GM18520 (cell line): ENCODE measurements around the gene RUNX2.

Source experiments
- ATAC-seq: cut with Tn5 transposase; IDR thresholded peaks from one replicate; pipeline ENCODE4 v1.9.1; 2021; ENCODE audit not compliant: unreplicated experiment

Gene RUNX2

DNA sequence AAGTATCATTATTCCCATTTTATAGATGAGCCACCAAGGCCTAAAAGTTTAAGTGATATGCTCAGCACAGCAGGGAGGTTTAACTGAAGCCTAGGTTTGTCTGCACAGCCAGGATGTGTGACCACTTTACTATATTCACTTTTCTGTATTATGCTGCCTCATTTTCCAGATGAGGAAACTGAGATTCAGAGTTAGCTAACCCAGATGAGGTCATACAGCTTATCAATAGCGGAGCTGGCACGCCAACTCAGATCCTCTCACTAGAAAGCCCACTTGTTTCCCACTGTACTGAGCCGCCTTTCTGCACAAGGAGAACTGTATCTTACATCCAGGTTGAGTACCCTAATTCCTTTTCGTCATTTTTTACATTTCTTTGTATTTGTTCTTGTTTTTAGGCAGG is 181.3 kb downstream of the RUNX2 start:
- ATAC-seq: no peak

DNA sequence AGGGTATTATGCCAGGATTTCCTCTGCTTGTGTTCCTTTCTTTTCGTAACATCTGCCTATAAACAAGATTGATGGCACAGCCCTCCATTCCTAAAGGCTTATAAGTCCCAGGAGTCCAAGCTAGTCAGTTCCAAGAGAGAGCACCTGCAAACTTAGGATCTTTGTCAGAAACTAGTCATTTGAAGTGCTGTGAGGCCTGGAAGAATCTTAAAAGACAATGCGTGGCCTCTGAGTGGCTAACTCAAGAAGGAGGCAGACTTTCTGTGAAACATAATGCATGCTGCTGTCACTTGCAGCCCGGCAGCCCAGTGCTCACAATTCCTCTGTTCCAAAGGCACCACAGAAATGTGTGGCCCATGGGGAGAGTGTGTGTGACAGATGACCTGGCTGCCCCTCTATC is 184.6 kb downstream of the RUNX2 start:
- ATAC-seq: no peak

DNA sequence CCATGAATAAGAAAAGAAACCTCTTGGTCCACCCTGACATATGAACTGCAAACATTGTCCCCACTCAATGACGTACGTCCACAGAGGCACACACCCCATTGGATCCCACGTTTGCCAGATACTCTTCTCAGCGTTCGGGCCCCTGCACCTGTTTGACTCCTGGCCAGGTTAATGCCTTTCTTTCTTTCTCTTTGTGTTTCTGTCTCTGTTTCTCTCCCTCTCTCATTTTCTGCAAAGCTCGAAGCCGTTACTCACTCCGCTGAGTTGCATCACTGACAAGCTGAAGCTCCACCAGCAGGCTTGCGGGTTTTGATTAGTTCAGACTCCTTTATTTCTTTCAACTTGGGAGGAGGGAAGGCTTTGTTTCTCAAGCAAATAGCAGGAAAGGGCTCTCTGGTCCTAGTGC is 185.1 kb downstream of the RUNX2 start:
- no peak for ATAC-seq

DNA sequence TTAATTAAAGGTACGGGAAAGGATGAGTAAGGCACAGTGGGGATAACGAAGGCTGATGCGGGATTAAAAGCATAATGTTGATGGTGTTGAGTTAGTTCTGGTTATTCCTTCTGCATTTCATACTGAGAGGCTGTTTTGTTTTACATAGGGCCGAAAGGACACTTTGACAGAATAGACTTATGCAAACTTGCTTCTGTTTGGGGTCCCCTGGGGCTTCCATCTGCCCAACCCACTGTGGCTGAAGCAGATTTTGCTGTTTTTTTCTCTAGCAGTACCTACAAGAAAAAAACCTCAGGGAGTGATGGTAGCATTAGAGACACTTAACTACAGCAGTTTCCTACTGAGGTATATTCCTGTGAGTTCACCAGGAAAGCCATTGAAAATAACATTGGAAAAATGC is 185.7 kb downstream of the RUNX2 start:
- ATAC-seq: no peak

DNA sequence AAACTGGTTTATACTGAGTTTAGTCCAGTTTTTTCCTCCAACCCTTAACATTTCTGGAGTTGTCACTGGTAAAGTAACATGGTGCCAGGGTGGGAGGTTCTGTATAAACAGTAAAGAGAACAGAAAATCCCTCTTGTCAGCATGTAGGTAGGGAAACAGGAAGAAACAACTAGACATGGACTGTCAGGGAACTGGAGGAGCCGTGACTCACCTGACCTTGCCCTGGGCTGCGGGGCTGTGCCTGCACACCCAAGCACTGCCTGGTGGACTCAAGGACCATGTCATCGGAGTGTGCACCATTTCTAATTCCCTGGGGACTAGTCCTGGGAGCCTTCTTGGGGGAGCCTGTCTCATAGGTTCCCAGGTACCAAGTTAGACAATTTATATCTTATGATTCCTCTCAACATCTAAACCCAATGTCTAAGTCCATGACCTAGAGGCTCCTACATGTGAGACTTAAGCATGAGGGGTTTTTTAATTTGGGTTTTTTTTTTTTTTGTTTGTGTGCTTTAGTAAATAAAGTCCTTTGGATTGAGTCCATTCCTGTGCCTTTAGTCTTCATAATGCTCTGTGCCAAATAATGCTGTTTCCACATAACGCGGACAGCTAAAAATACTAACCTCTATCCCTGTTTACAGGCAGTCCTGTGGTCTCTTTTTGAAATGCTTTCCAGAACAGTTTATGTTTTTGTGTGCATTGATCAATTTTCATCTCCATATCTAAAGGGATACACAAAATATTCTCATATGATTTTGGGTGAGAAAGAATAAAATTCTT is 186.5 kb downstream of the RUNX2 start:
- ATAC-seq: no peak

DNA sequence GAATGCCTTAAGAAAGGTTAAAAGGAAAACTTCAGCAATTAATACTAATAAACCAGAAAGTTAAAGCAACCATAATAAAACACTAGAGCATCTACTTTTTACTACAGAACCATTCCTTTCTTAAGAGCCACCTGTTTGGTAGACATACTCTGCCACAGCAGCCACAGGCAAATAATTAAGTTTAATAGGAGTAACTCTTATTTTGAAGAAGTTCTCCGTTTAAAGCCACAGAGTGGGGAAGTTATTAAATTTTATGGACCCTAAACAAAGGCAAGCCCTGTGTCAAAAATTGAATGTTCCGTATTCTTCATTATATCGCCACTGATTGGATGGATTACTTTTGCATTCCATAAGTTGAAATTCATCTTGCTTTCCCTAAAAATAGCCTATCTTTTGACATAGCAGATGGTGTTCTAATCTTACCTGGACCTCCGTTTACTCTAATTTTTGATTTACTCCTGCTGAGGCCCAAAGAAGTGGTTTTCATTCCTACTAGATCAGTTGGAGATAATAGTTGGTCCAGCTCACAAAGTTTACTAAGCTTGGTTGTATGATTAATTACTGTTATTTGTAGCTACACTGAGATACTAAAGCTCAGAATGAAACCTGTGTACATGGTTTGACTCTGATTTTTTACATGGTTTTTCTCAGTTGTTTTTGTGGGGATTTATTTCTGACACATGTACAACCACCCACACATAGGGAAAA is 190.0 kb downstream of the RUNX2 start:
- ATAC-seq: no peak

DNA sequence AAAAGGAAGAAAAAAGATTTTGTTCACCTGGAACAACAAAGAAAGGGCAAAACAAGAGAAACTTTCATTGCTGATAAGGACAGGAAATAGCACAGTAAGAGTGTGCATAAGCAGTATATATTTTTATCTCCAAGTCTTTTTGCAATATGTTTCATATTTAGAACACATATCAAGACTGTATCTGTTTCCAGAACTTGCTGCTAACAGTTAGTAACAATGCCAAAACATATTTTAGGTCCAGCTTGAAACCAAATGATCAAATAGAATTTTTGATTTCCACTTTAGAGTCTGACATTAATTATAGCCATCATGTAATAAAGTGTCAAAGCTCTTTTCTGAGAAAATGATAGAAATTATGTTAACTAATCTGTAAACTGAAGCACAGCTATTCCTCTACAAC is 193.1 kb downstream of the RUNX2 start:
- no peak for ATAC-seq

DNA sequence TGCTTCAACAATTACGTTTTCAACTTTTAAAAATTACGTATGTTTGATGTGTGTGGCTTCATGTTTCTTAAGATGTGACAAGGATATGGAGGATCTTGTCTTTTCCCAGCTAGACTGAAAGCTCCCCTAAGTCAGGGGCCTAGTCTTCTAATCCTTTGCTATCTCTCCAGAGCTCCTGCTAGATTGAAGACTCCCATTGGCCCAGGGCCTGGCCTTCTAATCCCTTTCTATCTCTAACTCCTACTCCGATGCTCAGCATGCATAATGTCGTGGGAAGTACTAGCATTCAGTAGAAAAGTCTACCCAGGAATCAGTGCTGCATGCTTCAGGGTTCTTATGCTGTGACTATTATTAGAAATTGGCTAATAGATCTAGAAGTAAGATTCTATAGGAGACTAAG is 194.4 kb downstream of the RUNX2 start:
- no peak for ATAC-seq

DNA sequence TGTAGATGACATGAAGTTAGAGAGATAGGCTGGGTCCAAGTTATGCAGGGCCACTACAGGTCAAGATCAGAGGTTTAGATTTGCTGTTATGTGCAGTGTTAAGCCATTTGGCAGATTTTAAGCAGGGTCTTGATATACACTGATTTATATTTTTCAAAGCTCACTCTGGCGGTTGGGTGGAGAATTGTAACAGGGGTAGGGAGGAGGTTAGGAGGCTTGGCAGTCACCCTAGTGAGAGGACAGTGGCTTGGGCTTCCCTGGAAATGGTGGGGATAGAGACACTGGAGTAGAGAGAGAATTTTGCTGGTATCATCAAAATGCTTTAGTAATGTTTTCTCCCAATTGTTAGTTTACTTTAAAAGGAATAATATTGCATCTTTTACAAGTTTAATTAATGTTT is 199.1 kb downstream of the RUNX2 start:
- ATAC-seq: no peak

DNA sequence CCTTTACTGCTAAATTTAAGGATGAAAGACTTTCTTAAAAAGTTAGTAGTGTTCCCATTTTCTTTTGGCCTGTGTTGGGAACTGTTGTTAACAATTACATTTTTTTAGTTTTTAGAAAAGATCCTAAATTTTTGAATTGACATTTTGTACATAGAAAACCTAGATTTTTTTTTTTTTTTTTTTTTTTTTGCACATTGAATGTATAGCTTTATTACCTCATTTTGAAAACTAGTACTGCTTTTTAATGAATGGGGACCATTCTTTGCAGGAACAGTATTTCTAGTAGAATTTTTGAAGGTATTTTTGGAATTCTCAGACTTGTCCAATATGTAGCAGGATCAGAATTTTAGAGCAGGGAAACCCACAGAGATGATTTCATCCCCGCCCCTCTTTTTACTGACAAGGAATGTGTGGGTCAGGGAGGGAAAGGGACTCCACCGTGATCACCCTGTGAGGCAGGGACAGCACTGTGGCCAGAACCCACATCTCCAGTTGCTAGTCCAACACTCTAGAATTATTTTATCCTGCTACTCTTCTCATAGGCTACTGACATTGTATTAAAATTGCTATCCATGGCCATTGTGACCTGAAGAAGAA is 204.0 kb downstream of the RUNX2 start:
- no peak for ATAC-seq

DNA sequence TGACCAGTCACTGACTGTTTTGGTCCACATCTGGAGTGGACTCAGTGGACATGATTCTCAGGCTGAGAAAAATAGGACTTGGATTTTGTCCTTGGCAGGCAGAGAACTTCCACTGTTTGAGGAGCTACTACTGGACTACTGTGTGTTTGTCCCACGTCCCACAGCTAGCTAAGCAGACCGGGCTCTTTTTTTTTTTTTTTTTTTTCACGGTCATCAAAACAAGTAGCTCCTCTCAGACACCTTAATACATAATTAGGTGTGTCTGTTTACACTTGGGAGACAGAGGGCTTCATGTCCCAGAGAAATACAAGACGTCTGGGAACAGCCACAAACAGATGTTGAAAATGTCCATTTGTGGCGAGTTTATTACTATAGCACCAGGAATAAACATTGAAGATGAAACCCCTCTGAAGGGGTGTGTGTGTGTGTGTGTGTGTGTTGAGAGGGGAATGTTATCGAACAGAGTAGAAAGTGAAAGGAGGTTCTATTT is 204.6 kb downstream of the RUNX2 start:
- no peak for ATAC-seq

DNA sequence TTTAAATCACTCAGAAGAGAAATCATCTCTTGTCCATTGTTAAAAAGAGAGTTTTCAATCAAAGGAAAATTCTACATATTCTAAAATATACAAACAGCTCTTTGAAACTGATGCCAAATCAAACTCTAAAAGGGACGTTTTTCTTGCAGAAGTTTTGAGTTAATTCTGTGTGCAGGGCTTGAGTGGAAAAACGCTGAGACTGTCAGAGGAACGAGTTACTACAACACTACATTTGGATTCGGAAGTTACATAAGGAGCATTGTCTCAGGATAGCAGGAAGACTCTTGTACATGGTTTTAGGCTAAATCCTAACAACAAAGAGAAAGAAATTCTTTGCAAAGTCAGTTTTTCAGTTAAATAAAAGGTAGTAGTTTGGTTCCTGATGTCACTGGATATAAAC is 205.3 kb downstream of the RUNX2 start:
- no peak for ATAC-seq

DNA sequence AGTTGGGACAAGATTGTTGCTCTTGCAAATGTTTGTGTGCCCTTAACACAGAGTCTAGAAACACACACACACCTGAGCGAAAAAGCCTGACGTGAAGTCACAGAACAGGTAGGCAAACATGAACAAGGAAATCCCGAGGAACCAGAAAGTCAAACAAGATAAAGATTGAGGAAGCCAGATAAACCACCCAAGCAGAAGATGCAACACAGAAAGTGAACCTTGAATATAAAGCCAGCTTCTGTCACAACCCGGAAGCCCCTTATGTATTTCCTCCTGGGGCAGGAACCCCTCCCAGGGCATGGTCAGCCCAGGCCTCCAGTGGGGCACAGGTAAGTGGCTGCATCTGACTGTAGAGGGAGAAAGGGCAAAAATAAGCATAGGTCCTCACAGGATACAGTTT is 207.8 kb downstream of the RUNX2 start:
- ATAC-seq: no peak

DNA sequence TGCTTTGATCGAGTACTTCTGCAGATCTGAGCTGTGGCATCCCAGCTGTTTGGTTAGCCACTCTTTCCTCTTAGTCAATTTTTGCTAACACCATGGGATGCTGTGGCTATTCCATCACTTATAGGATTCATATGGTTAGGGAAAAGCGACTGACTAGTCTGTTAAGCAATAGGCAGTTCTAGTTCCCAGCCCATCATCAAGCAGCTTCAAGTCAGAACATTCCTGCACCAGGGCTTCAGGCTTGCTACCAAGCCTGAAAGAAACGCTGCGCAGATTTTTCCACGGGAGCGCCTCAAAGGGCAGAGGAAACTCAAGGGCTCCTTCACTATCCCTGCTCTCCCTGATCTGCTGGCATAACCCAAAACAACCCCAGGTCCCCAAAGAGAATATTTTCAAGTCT is 209.4 kb downstream of the RUNX2 start:
- no peak for ATAC-seq

DNA sequence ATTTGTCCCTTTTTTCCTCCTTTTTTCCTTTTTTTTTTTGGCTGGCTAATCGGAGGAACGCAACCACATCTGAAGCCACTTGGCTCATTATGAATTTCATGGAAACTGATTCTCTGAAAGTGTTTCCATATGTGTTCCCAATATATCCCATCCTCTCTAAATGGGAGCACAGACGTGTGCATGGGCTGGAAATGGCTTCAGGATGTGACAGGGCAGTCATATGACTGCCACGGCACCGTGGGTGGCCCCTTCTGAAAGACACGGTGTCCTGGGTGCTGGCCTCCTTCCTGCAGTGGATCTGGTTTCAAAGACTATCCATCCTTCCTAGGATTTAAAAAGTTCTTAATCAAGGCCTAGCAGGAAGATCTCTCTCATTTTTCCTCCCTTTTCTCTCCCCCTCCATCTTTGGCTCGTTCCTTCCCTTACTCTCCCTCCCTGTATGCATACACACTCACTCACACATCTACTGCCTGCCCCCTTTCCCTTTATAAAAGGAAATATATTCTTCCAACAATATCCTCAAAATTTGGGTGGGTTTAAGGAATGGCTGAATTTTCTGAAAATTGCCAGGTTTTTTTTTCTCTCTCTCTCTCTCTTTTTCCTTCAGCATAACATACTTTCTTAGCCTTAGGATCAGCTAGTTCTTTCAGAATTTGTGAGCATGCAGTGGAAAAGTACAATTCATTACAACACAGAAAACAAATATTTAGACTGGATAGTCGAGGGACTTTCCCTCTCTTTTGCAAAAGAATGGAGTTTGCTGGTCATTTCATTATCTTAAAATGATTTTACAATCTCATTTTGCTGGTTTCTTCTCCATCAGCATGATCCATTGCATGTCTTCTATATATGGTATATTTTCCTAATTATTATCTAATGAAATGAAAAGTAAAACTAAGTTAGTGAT is 210.8 kb downstream of the RUNX2 start:
- no peak for ATAC-seq

DNA sequence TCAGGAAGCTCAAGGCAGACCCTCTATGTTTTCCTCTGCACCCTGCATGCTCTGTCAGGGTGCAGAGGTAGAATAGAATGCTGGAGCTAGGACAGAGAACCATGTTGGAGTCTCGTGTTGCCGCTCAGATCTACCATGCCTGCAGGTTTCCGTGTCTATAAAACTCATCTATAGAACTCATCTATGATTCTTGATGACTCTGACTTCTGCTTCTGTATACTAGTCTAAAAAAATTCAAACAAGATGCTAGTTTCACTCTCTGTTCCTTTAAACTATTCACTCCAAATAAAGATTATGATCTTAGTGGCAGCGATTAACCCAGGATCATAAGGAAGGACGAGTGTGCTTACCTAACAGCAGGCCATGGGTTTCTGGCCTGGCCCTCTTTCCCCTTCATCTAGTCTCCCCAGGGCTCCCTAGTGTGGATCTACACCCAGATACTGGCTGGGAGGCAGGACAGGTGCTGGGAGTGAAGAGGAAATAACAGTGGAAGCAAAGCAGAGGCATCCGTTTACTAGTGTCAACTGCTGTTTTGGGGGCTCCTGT is 212.3 kb downstream of the RUNX2 start:
- no peak for ATAC-seq

DNA sequence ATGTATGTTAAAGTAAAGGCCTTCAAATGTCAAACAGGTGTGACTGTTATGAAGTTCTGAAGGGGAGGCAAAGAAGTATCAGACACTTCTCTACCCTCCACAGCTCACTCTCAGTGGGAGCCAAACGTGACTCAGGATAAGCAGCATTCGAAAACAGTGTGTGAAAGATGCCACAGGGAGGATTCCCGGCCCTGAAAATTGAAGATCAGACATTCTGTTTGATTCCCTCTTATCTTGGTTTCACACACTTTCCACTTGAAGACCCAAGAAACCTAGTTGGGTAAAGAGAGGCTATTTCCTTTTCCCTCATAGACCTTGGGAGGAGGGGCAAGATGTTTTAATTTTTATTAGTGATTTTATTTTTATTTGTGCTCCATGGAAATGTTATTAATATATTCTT is 213.8 kb downstream of the RUNX2 start:
- ATAC-seq: no peak

DNA sequence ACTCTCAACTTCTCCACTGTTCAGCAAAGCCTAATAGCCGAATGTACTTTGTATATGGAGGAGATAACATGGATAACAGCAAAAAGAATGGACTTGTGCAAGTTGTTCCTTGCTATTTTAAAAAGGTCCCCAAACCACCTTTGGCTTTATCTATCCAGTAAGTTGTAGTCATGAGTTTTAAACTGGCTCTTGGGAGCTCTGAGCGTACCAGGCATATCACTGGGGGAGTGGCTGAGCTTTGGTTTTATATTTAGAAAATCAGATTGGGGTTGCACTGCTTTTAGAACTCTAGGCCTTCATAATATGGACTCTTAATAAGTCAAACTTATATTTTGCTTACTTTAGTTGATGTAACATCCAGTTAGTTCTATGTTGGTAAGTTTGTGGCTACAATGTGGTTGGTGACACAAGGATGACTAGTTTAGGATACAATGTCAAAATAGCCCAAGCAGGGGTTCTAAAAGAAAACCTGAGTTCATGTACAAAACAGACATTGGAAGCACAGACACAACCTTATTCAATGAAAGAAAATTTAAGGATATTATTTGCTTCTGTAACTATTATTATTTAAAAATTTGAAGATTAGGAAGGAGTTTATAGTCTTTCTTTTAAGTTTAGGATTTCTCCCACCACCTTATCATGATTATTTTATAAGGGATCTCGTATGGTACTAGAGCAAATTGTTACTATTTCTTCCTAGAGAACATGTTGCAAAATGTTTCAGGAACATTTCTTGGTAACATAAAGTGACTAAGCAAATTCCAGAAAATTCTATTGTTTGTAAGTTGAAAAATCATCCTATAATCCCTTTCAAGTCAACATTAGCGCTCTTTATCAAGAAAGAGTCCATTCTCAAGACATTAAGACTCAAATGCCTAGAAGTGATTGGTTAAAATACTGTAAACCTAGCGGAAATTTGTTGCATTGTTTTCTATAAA is 215.4 kb downstream of the RUNX2 start:
- ATAC-seq: no peak

DNA sequence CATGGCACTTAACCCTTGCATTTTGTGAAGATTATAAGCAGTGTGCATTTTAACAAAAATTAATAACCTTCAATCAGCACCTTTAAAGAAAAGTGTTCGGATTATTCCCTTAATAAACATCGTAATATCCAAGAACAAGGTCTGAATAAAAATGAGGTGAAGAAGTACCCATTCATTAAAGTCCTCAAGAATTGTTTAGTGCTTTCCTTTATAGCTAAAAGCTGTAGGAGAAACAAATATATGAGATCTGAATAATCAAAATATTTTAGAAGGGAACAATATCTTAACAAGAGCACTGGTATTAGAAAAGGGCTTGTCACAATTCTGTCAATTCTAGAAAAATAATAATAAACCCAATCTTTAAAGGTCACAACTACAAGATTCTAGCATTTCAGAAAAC is 217.3 kb downstream of the RUNX2 start:
- no peak for ATAC-seq
